K562 (cell line): ENCODE measurements around the gene KLF5. TPM values are rescaled to one million over a fixed set of nuclear protein-coding genes. Genes with fewer than 3 reads are reported as not detected.

Source experiments
- ATAC-seq: fragments of 200-7000 bp; cut with Tn5 transposase; 3 replicates; pipeline ENCODE4 v1.9.1; 2020; ENCODE audit warnings: moderate library complexity
- BruUV-seq: library from RNA; stranded (reverse); fragments of 400-500 nt; replicated peaks from 2 replicates; lab custom pipeline; 2021; lab: Mats Ljungman, UMichigan
- CTCF ChIA-PET: fragments of 300-600 bp; formaldehyde crosslinking; extraction: SDS; loops from one replicate; lab custom pipeline; 2021; ENCODE audit warnings: low intra/inter-chr PET ratio; lab: Yijun Ruan, JAX
- POLR2A ChIA-PET: fragments of 300-600, 350-650 bp; sonication (Branson Sonifier 250); formaldehyde crosslinking; extraction: SDS; loops from one replicate; lab custom pipeline; 2021; ENCODE audit warnings: antibody characterized with exemption, inconsistent platforms; lab: Yijun Ruan, JAX
- DNase-seq, 4 experiments: peaks; one replicate each; pipeline versions ENCODE4 v3.0.0 to v3.0.0-alpha.2; 2011 to 2018; ENCODE audit warnings: low spot score in 3 of 4, mixed read lengths in 3 of 4; ENCODE audit errors: extremely low read depth in 1 of 4
- FAIRE-seq: peaks from 2 replicates; lab custom pipeline; 2011; peaks lifted over from hg19 to GRCh38; lab: Jason Lieb, UNC
- H2AFZ ChIP-seq: 2 replicates; pipeline ENCODE4 v1.6.0; 2011; ENCODE audit warnings: low read depth, low read length, control low read depth, inconsistent platforms
- H3K27ac ChIP-seq: fragments of 200-600 bp; 3 replicates; pipeline ENCODE4 v1.8.0; 2011; ENCODE audit warnings: low read depth, mild to moderate bottlenecking, control low read depth, inconsistent platforms, low read length, moderate library complexity, mixed read lengths; ENCODE audit errors: extremely low read depth
- H3K27me3 ChIP-seq, 2 experiments: fragments of 300-600 bp in 1 of 2; 2 replicates in 1 of 2; 3 replicates in 1 of 2; pipeline versions ENCODE4 v1.6.0 to v1.8.0; 2011; ENCODE audit warnings: inconsistent platforms in 2 of 2, low read length in 2 of 2, mild to moderate bottlenecking in 1 of 2, mixed read lengths in 1 of 2, moderate library complexity in 1 of 2; ENCODE audit not compliant: control insufficient read depth in 2 of 2, insufficient read depth in 2 of 2
- H3K36me3 ChIP-seq: fragments of 300-600 bp; 3 replicates; pipeline ENCODE4 v1.8.0; 2011; ENCODE audit warnings: mild to moderate bottlenecking, low read length, inconsistent platforms; ENCODE audit not compliant: control insufficient read depth, insufficient read depth
- H3K4me1 ChIP-seq, 2 experiments: fragments of 200-600 bp in 1 of 2; replicated peaks in 1 of 2; 2 replicates in 1 of 2; 3 replicates in 1 of 2; pipeline versions ENCODE4 v1.5.1 to v1.8.0; 2011; ENCODE audit warnings: inconsistent platforms in 2 of 2, low read length in 2 of 2, mild to moderate bottlenecking in 1 of 2, mixed read lengths in 1 of 2, moderate library complexity in 1 of 2; ENCODE audit not compliant: control insufficient read depth in 2 of 2, insufficient read depth in 2 of 2
- H3K4me2 ChIP-seq: 2 replicates; pipeline ENCODE4 v1.6.1; 2011; ENCODE audit warnings: low read length, control low read depth, inconsistent platforms, mixed read lengths; ENCODE audit not compliant: insufficient read depth
- H3K4me3 ChIP-seq: fragments of 200-600 bp; sonication (generic), shearing (Covaris generic); 2 replicates; pipeline ENCODE4 v1.5.1; 2016; ENCODE audit warnings: control low read depth, inconsistent platforms
- H3K79me2 ChIP-seq: fragments of 200-600 bp; 3 replicates; pipeline ENCODE4 v1.8.0; 2011; ENCODE audit warnings: low read length, inconsistent platforms; ENCODE audit not compliant: control insufficient read depth, insufficient read depth
- H3K9ac ChIP-seq, 2 experiments: 2 replicates each; pipeline versions ENCODE4 v1.6.0 to v1.6.1; 2011; ENCODE audit warnings: low read depth in 2 of 2, low read length in 2 of 2, control low read depth in 1 of 2, inconsistent platforms in 1 of 2, mild to moderate bottlenecking in 1 of 2, mixed read lengths in 1 of 2; ENCODE audit not compliant: insufficient read depth in 1 of 2
- H3K9me1 ChIP-seq: one replicate; pipeline ENCODE4 v1.6.0; 2011; ENCODE audit warnings: inconsistent platforms, mild to moderate bottlenecking, low read length, moderate library complexity; ENCODE audit not compliant: control insufficient read depth, insufficient read depth
- H3K9me3 ChIP-seq: replicated peaks from 2 replicates; pipeline ENCODE4 v1.5.1; 2011; ENCODE audit warnings: low read depth, low read length, inconsistent platforms; ENCODE audit not compliant: control insufficient read depth, insufficient read depth
- H4K20me1 ChIP-seq: replicated peaks from 2 replicates; pipeline ENCODE4 v1.6.1; 2011; ENCODE audit warnings: low read length, inconsistent platforms, mixed read lengths; ENCODE audit not compliant: control insufficient read depth, insufficient read depth
- BHLHE40 ChIP-seq: IDR thresholded peaks from 2 replicates; pipeline ENCODE4 v1.6.1; 2011; ENCODE audit warnings: low read length, improper control_type of control experiment
- E4F1 ChIP-seq: fragments of 250-450 bp; sonication (Bioruptor Pico); IDR thresholded peaks from 2 replicates; pipeline ENCODE4 v1.5.0; 2021; ENCODE audit warnings: mild to moderate bottlenecking, borderline replicate concordance
- KAT8 ChIP-seq: fragments of 450-650 bp; IDR thresholded peaks from 2 replicates; pipeline ENCODE4 v1.6.1; 2016; ENCODE audit warnings: low read depth, mild to moderate bottlenecking
- POLR2AphosphoS5 ChIP-seq: IDR thresholded peaks from 2 replicates; pipeline ENCODE4 v1.6.1; 2011; ENCODE audit warnings: mild to moderate bottlenecking, low read depth, low read length, moderate library complexity; ENCODE audit not compliant: control insufficient read depth, insufficient read depth
- SIRT6 ChIP-seq: IDR thresholded peaks from one replicate; pipeline ENCODE4 v1.6.1; 2012; ENCODE audit warnings: low read depth, mild to moderate bottlenecking, control low read depth, inconsistent platforms, low read length, moderate library complexity
- ZNF133 ChIP-seq: fragments of 250-450 bp; sonication (Bioruptor Pico); IDR thresholded peaks from 2 replicates; pipeline ENCODE4 v1.4.0; 2020; ENCODE audit warnings: mild to moderate bottlenecking
- ZNF639 ChIP-seq, 2 experiments: fragments of 200-800 bp in 1 of 2; sonication (Bioruptor generic) in 1 of 2; sonication (generic) in 1 of 2; formaldehyde crosslinking in 1 of 2; IDR thresholded peaks in 1 of 2; conservative IDR thresholded peaks in 1 of 2; 2 replicates each; pipeline versions ENCODE4 v1.5.0 to v1.6.1; 2016 to 2020; ENCODE audit warnings: missing compliant biosample characterization in 1 of 2, missing genetic modification characterization in 1 of 2, missing genetic modification reagents in 1 of 2
- ZNF644 ChIP-seq: fragments of 200-800 bp; sonication (Bioruptor generic); IDR thresholded peaks from 2 replicates; pipeline ENCODE4 v1.6.1; 2016; ENCODE audit warnings: low read depth, missing genetic modification characterization, missing compliant biosample characterization
- WGBS: fragments of 100-300 bp; shearing (Covaris generic); methylation state at CpG from one replicate; pipeline ENCODE4 v1.1.6; 2016; ENCODE audit warnings: low coverage, mixed read lengths; ENCODE audit not compliant: insufficient coverage; ENCODE audit errors: missing lambda C conversion rate; 5-methylcytosine and 5-hydroxymethylcytosine counted together
- in situ Hi-C: fragments of 300-500 bp; cut with MboI; formaldehyde crosslinking; loops from 4 replicates; pipeline ENCODE4 v1.15.0; 2018; ENCODE audit warnings: inconsistent platforms, mixed read lengths
- intact Hi-C: fragments of 100-400 bp; cut with micrococcal nuclease; formaldehyde crosslinking; loops from 2 replicates; pipeline ENCODE4 v1.14.2; 2022
- polyA plus RNA-seq, 8 experiments: library from polyadenylated mRNA; depleted of rRNA in 4 of 8; stranded (reverse) in 5 of 8; unstranded in 3 of 8; fragments of >200 nt; fragmentation: Nextera tagmentation in 2 of 8; fragmentation: Illumina TruSeq in 1 of 8; extraction: Ambion mirVana in 2 of 8; extraction: Trizol in 1 of 8; gene quantifications; 2 replicates each; pipeline versions ENCODE4 v1.2.1 to v1.2.3, GENCODE V29; 2011 to 2014; ENCODE audit warnings: inconsistent platforms in 1 of 8, missing spikeins in 1 of 8
- total RNA-seq, 7 experiments: library from RNA; depleted of rRNA in 6 of 7; stranded (reverse); fragments of >200 nt in 6 of 7; fragmentation: Illumina TruSeq in 2 of 7; extraction: Trizol in 2 of 7; gene quantifications; 2 replicates each; pipeline versions ENCODE4 v1.2.1 to v1.2.3, GENCODE V29; 2011 to 2021; ENCODE audit warnings: low replicate concordance in 1 of 7

Gene KLF5
- total and polyA plus RNA-seq, 9 of the 15 experiments (the other 6 are each of a cell fraction or from before 2014, with no cell fraction given), result 0.17 to 1.0 (median 0.36) TPM

- intact Hi-C loops, result no loop called here
- H3K9me3 ChIP-seq, result no peaks in the 10 kb centered on the region
- ATAC-seq, result no peak
- no peaks in the 10 kb centered on the region for H4K20me1 ChIP-seq
- no peak overlapping the region for H2AFZ ChIP-seq
- in situ Hi-C loops, result no loop called here
- WGBS, result 19% methylated on average over 2 of the region's 2 CpGs
- no peaks in the 10 kb centered on the region for H3K36me3 ChIP-seq
- CTCF ChIA-PET, result no interaction called here
- TF ChIP-seq E4F1 (no peak), SIRT6 (no peak), POLR2AphosphoS5 (no peak), ZNF639 (CRISPR knock-in tag; conservative IDR thresholded peaks at IDR 0.05 in 1 of 2, IDR thresholded peaks at IDR 0.05 in 1 of 2) (no peak), ZNF133 (no peak), KAT8 (no peak), BHLHE40 (no peak), ZNF644 (tag) (no peak)
- POLR2A ChIA-PET, result no interaction called here
- no peak for FAIRE-seq
- H3K4me2 ChIP-seq, result no peak overlapping the region
- no peaks in the 10 kb centered on the region for H3K9me1 ChIP-seq
- BruUV-seq, result no TSS peak
- H3K9ac ChIP-seq, result no peak overlapping the region
- DNase-seq, result no peak
- H3K27ac ChIP-seq, result no peak overlapping the region
- H3K4me3 ChIP-seq, result no peak overlapping the region
- H3K79me2 ChIP-seq, result no peaks in the 10 kb centered on the region
- peaks cover 0 to under 1% of the 10 kb centered on the region in 2 experiments; a peak in 1 of 5 replicates for H3K27me3 ChIP-seq
- no peaks in the 10 kb centered on the region for H3K4me1 ChIP-seq
These were observed 17.1 kb downstream of the KLF5 start for GRCh38 chr13:73075954-73076353.
